ENCODE data around the gene BUD13. TPM values are rescaled to one million over a fixed set of nuclear protein-coding genes. Genes with fewer than 3 reads are reported as not detected.
A peak's percentile ranks its signal among the peaks of the same experiment; 100 is the strongest.

Gene BUD13
- total and polyA plus RNA-seq, 2 of the 13 experiments (the other 11 are each of a cell fraction or from before 2014, with no cell fraction given) = 13.3 to 25.9 TPM

GRCh38 chr11:116796548-116796947 is 23.8 kb upstream of the BUD13 start (continued):
- TF ChIP-seq IKZF5 (CRISPR knock-in tag; IDR thresholded peaks at IDR 0.05) (no peak), THAP9 (CRISPR knock-in tag; IDR thresholded peaks at IDR 0.05; ENCODE audit: borderline replicate concordance) (no peak), SRF (IDR thresholded peaks at IDR 0.05; ENCODE audit: low read depth, low read length) (no peak), ETS1 (CRISPR knock-in tag; IDR thresholded peaks at IDR 0.05) (no peak), ZNF24 (IDR thresholded peaks at IDR 0.05) (no peak), ZNF766 (CRISPR knock-in tag; IDR thresholded peaks at IDR 0.05; ENCODE audit: borderline replicate concordance) (no peak), NFIB (CRISPR knock-in tag; IDR thresholded peaks at IDR 0.05; ENCODE audit: borderline replicate concordance) (no peak), ZNF597 (CRISPR knock-in tag; IDR thresholded peaks at IDR 0.05) (no peak), TBX2 (CRISPR knock-in tag; IDR thresholded peaks at IDR 0.05; ENCODE audit: borderline replicate concordance) (no peak), MAFG (CRISPR knock-in tag; IDR thresholded peaks at IDR 0.05) (peak; percentile 61; the same call in 1 of the 2 replicates), MAFF (IDR thresholded peaks at IDR 0.05; ENCODE audit: low read depth, low read length) (peak; percentile 80), E2F2 (CRISPR knock-in tag; IDR thresholded peaks at IDR 0.05; ENCODE audit: borderline replicate concordance) (no peak), KLF6 (CRISPR knock-in tag; IDR thresholded peaks at IDR 0.05) (no peak), ZNF609 (CRISPR knock-in tag; IDR thresholded peaks at IDR 0.05; ENCODE audit: borderline replicate concordance) (no peak), ZNF652 (CRISPR knock-in tag; IDR thresholded peaks at IDR 0.05; ENCODE audit: borderline replicate concordance, low read depth) (peak; percentile 86)

All from HepG2 (cell line).